Stomach (tissue), 9 donors: ENCODE results near the gene AMPD2. TPM values are rescaled to one million over a fixed set of nuclear protein-coding genes. Genes with fewer than 3 reads are reported as not detected.

Experiments used
- DNase-seq, 2 donors: peaks; one replicate each; pipeline versions ENCODE4 v3.0.0 to v3.0.0-alpha.2; 2013 to 2019
- H3K27ac ChIP-seq, 5 donors: fragments of 200-600 bp in 4 of 5; sonication (generic) in 4 of 5; one replicate each; pipeline ENCODE4 v1.5.1; 2013 to 2019; ENCODE audit warnings: mild to moderate bottlenecking in 1 of 5, moderate library complexity in 1 of 5
- H3K27me3 ChIP-seq, 3 donors: fragments of 200-600 bp; sonication (generic); one replicate each; pipeline ENCODE4 v1.5.1; 2017 to 2019; ENCODE audit warnings: mixed run types in 1 of 3
- H3K36me3 ChIP-seq, 4 donors: fragments of 200-600 bp; sonication (generic); 1 replicate in 3 of 4; 2 replicates in 1 of 4; pipeline ENCODE4 v1.5.1; 2016 to 2019
- H3K4me1 ChIP-seq, 4 donors: fragments of 200-600 bp; sonication (generic); one replicate each; pipeline ENCODE4 v1.5.1; 2016 to 2019
- H3K4me3 ChIP-seq, 4 donors: fragments of 200-600 bp; sonication (generic) in 3 of 4; one replicate each; pipeline ENCODE4 v1.5.1; 2016 to 2019; ENCODE audit warnings: mild to moderate bottlenecking in 1 of 4
- H3K9me3 ChIP-seq, 4 donors: fragments of 200-600 bp; sonication (generic); one replicate each; pipeline ENCODE4 v1.5.1; 2016 to 2019
- CTCF ChIP-seq, 7 experiments: fragments of 450-650 bp in 4 of 7; fragments of 200-600 bp in 3 of 7; sonication (generic) in 3 of 7; IDR thresholded peaks; one replicate each; pipeline ENCODE4 v1.5.1; 2016 to 2019; ENCODE audit warnings: antibody characterized with exemption in 7 of 7, control low read depth in 2 of 7, mild to moderate bottlenecking in 1 of 7
- EP300 ChIP-seq: sonication (generic); formaldehyde crosslinking; IDR thresholded peaks from one replicate; pipeline ENCODE4 v1.6.1; 2017; ENCODE audit warnings: antibody characterized with exemption
- POLR2A ChIP-seq, 4 donors: fragments of 450-650 bp; IDR thresholded peaks; one replicate each; pipeline ENCODE4 v1.6.1; 2016; ENCODE audit warnings: antibody characterized with exemption in 4 of 4, control low read depth in 2 of 4, mild to moderate bottlenecking in 1 of 4, moderate library complexity in 1 of 4
- POLR2AphosphoS5 ChIP-seq, 3 donors: sonication (generic); formaldehyde crosslinking; IDR thresholded peaks; one replicate each; pipeline ENCODE4 v1.6.1; 2016; ENCODE audit warnings: antibody characterized with exemption in 3 of 3
- WGBS, 5 donors: extraction: QIAGEN DNeasy Blood & Tissue Kit in 3 of 5; methylation state at CpG; one replicate each; pipeline versions ENCODE4 v1.1.5 to v1.1.7; 2013 to 2018; 5-methylcytosine and 5-hydroxymethylcytosine counted together
- intact Hi-C: fragments of 100-400 bp; cut with DNase I; formaldehyde crosslinking; loops from one replicate; pipeline ENCODE4 v1.15.1; 2023; ENCODE audit warnings: low total_unique reads
- polyA plus RNA-seq, 3 donors: library from polyadenylated mRNA; stranded (reverse); fragments of 200-250 nt; gene quantifications; one replicate each; pipeline ENCODE4 v1.2.3, GENCODE V29; 2013
- total RNA-seq, 5 donors: library from RNA; depleted of rRNA; stranded (reverse); fragments of >200 nt; gene quantifications; one replicate each; pipeline versions ENCODE4 v1.1.0 to v1.2.3, GENCODE V29; 2014 to 2016
- donor health status: healthy with polysubstance abuse.
- donor health status: Bipolar disorder and iron deficiency.
- donor health status: healthy.

Gene AMPD2
- total and polyA plus RNA-seq, 8 donors, result 16.1 to 364 (median 72.0) TPM

DNA sequence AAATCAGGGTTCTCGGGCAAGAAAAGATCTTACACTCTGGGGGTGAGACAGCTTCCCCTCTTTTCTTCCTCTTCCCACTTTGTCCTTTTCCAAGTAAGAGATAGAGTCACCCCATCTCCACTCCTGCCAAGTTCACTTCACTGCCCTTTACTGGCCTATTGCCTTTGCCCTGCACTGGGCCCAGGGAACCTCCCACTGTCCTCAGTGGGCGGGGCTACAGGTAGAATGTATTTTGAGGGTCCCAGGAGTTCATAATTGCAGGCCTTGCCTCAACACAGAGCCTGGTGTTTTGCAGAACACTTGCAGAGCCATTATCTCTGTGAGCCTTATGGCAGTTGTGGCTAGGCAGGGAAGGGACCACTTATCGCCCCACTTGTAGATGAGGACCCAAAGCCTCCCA, 3.3 kb downstream of the AMPD2 start:
- no peak for TF ChIP-seq CTCF (IDR thresholded peaks at IDR 0.05)
- TF ChIP-seq EP300, result no peak
- TF ChIP-seq POLR2AphosphoS5 (IDR thresholded peaks at IDR 0.05), result no peak
- no peak for DNase-seq
- no peak overlapping the region for H3K4me3 ChIP-seq
- WGBS, 5 donors, result 90 to 94% (median 91%) methylated on average over 3 of the region's 3 CpGs
- intact Hi-C loops, result no loop called here
- no peaks in the 10 kb centered on the region for H3K9me3 ChIP-seq
- H3K36me3 ChIP-seq, result peaks cover 21 to 30% (median 24%) of the 10 kb centered on the region in 4 donors
- H3K4me1 ChIP-seq, result peaks cover 40 to 66% (median 63%) of the 10 kb centered on the region in 4 donors
- H3K27me3 ChIP-seq, result no peaks in the 10 kb centered on the region
- peak overlapping the region in 3 of 5 donors; percentile 16 to 68 (median 59) for H3K27ac ChIP-seq

- Histone ChIP-seq H3K9me3 (no peaks in the 10 kb centered on the region), H3K4me1 (peaks cover 37 to 64% (median 58%) of the 10 kb centered on the region in 4 donors), H3K27me3 (no peaks in the 10 kb centered on the region), H3K36me3 (peaks cover 29 to 38% (median 31%) of the 10 kb centered on the region in 4 donors), H3K4me3 (peak overlapping the region in 3 of 4 donors; percentile 5 to 22 (median 18)), H3K27ac (peak overlapping the region in 3 of 5 donors; percentile 53 to 68 (median 59))
- peak in 1 of 2 donors; percentile 50 for DNase-seq
- intact Hi-C loops, result no loop called here
- WGBS, 5 donors, result 64 to 76% (median 68%) methylated on average over 8 to 11 of the region's 11 CpGs
- no peak for TF ChIP-seq POLR2AphosphoS5 (IDR thresholded peaks at IDR 0.05)
- TF ChIP-seq CTCF (IDR thresholded peaks at IDR 0.05), result no peak
Observed at GRCh38 chr1:109623601-109624161, 4.0 kb downstream of the AMPD2 start.

DNA sequence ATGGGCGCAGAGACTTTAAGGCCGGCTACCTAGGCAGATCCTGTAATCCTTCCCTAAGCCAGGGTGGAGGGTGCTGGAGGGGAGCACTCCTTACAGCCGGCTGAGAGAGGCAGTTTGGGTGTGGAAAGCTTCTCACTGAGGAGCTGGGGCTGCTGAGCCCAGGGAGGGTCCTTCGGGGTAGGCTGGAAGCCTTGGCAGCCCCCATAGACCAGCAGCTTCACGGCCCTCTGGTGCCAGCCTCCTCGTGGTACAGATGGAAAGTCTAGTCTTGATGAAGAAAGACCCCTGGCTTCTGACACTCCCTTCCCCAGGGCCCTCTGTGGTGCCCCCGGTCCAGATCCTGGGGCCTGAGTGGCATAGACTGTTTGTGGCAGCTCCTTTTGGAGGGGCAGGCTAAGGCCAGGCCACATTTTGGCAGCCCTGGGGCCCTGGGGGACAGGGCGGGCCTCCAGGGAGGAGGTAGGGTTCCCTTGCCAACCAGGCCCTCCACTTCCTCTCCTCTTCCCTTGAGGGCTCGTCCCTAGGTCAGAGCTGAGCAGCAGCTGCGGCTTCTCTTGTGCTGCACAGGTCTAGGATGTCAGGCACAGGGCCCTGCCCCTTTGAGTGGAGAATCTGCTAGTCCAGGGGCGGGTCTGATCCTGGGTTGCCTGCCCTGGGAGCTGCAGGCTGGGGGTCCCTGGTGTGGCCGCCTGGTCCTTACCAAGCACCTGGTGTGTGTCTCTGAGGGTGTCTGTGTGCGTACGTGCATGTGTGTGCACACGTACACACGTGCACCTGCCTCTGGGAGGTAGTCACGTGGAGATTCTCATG, 4.8 kb downstream of the AMPD2 start:
- peaks cover 36 to 45% (median 39%) of the 10 kb centered on the region in 4 donors for H3K36me3 ChIP-seq
- DNase-seq, result no peak
- intact Hi-C loops, result no loop called here

GRCh38 chr1:109625176-109625575, 5.5 kb downstream of the AMPD2 start:
- no peak for TF ChIP-seq EP300
- no peak for TF ChIP-seq CTCF (IDR thresholded peaks at IDR 0.05)
- TF ChIP-seq POLR2AphosphoS5 (IDR thresholded peaks at IDR 0.05), result no peak
- no peak for TF ChIP-seq POLR2A (IDR thresholded peaks at IDR 0.05)
- no peaks in the 10 kb centered on the region for H3K27me3 ChIP-seq
- intact Hi-C loops, result no loop called here
- no peaks in the 10 kb centered on the region for H3K9me3 ChIP-seq
- H3K36me3 ChIP-seq, result peaks cover 44 to 53% (median 46%) of the 10 kb centered on the region in 4 donors
- no peak overlapping the region for H3K4me3 ChIP-seq
- no peak for DNase-seq
- H3K27ac ChIP-seq, result peak overlapping the region in 3 of 5 donors; percentile 26 to 35 (median 32)
- 74 to 90% (median 85%) methylated on average over 16 of the region's 16 CpGs for WGBS, 5 donors
- H3K4me1 ChIP-seq, result peaks cover 27 to 54% (median 46%) of the 10 kb centered on the region in 4 donors

More for the DNA sequence above, 4.8 kb downstream of the AMPD2 start:
- no peaks in the 10 kb centered on the region for H3K27me3 ChIP-seq
- H3K9me3 ChIP-seq, result no peaks in the 10 kb centered on the region
- peak overlapping the region in 3 of 4 donors; percentile 5 to 22 (median 18) for H3K4me3 ChIP-seq
- H3K4me1 ChIP-seq, result peaks cover 29 to 57% (median 51%) of the 10 kb centered on the region in 4 donors
- 66 to 81% (median 77%) methylated on average over 10 to 17 of the region's 17 CpGs for WGBS, 5 donors
- no peak for TF ChIP-seq POLR2AphosphoS5 (IDR thresholded peaks at IDR 0.05)
- H3K27ac ChIP-seq, result peak overlapping the region in 3 of 5 donors; percentile 53 to 68 (median 59)
